ENCODE results near the gene CDC45.

DNA sequence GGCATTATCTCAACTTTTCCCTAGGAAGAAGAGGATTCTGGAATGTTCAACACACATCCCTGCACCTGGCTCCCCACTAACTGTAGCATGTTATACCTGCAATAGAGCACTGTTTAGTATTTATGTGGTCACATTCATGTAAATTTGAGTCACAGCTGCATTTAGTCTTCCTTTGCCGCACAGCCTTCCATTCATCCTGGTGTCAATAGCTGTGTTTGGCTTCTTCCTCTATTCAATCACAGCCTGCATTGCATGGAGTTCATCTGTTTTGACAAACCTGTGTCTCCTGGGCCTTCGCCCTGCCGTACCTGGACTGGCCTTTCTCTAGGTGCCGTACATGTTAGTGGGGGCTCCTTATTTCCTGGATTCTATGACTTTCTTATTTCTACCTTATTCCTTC lies 28.1 kb upstream of the CDC45 start:
- TF ChIP-seq, protein P1, sequence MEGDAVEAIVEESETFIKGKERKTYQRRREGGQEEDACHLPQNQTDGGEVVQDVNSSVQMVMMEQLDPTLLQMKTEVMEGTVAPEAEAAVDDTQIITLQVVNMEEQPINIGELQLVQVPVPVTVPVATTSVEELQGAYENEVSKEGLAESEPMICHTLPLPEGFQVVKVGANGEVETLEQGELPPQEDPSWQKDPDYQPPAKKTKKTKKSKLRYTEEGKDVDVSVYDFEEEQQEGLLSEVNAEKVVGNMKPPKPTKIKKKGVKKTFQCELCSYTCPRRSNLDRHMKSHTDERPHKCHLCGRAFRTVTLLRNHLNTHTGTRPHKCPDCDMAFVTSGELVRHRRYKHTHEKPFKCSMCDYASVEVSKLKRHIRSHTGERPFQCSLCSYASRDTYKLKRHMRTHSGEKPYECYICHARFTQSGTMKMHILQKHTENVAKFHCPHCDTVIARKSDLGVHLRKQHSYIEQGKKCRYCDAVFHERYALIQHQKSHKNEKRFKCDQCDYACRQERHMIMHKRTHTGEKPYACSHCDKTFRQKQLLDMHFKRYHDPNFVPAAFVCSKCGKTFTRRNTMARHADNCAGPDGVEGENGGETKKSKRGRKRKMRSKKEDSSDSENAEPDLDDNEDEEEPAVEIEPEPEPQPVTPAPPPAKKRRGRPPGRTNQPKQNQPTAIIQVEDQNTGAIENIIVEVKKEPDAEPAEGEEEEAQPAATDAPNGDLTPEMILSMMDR (conservative IDR thresholded peaks at IDR 0.05 in 1 of 2, IDR thresholded peaks at IDR 0.05 in 1 of 2; ENCODE audit: low read depth in 1 of 2, low read length in 2 of 2): no peak
- no peak for TF ChIP-seq EZH2 (IDR thresholded peaks at IDR 0.05; ENCODE audit: low read length, missing control alignments)

All from fibroblast of lung (primary cell).